GM18909 (cell line): ENCODE measurements around the gene CLRN2.
"Not testable (repeated sequence)": the region's sequence is repeated elsewhere in the genome, so short reads cannot be mapped to it uniquely, and the experiment has no call there.

Experiments used
- ATAC-seq: cut with Tn5 transposase; IDR thresholded peaks from one replicate; pipeline ENCODE4 v1.9.1; 2021; ENCODE audit warnings: mild to moderate bottlenecking; ENCODE audit not compliant: unreplicated experiment, poor library complexity

CLRN2 gene

GRCh38 chr4:17537060-17537459 is 22.1 kb downstream of the CLRN2 start:
- ATAC-seq, result not testable (repeated sequence)

- ATAC-seq, result no peak
Observed at GRCh38 chr4:17544205-17544604, 29.2 kb downstream of the CLRN2 start.

GRCh38 chr4:17544831-17545234 is 29.9 kb downstream of the CLRN2 start:
- ATAC-seq, result no peak

- ATAC-seq, result no peak
Observed at GRCh38 chr4:17545374-17546140, 30.6 kb downstream of the CLRN2 start.

- no peak for ATAC-seq
Observed at GRCh38 chr4:17546222-17546621, 31.3 kb downstream of the CLRN2 start.

GRCh38 chr4:17546678-17547077 is 31.7 kb downstream of the CLRN2 start:
- ATAC-seq, result no peak

- ATAC-seq, result no peak
Observed at GRCh38 chr4:17550549-17550948, 35.6 kb downstream of the CLRN2 start.

GRCh38 chr4:17552427-17552826 is 37.5 kb downstream of the CLRN2 start:
- no peak for ATAC-seq

GRCh38 chr4:17554568-17554967 is 39.6 kb downstream of the CLRN2 start:
- ATAC-seq, result no peak

- ATAC-seq, result no peak
Observed at GRCh38 chr4:17556498-17556897, 41.5 kb downstream of the CLRN2 start.

GRCh38 chr4:17557880-17558279 is 42.9 kb downstream of the CLRN2 start:
- ATAC-seq, result no peak

- no peak for ATAC-seq
Observed at GRCh38 chr4:17558941-17559708, 44.2 kb downstream of the CLRN2 start.

GRCh38 chr4:17559709-17560048 is 44.7 kb downstream of the CLRN2 start:
- ATAC-seq, result no peak

GRCh38 chr4:17560065-17560673 is 45.2 kb downstream of the CLRN2 start:
- ATAC-seq, result no peak

GRCh38 chr4:17561195-17561909 is 46.4 kb downstream of the CLRN2 start:
- no peak for ATAC-seq

- no peak for ATAC-seq
Observed at GRCh38 chr4:17562157-17562556, 47.2 kb downstream of the CLRN2 start.

GRCh38 chr4:17565846-17566245 is 50.9 kb downstream of the CLRN2 start:
- ATAC-seq, result no peak

- ATAC-seq, result no peak
Observed at GRCh38 chr4:17567271-17567670, 52.3 kb downstream of the CLRN2 start.

GRCh38 chr4:17574206-17574605 is 59.2 kb downstream of the CLRN2 start:
- no peak for ATAC-seq

- not testable (repeated sequence) for ATAC-seq
Observed at GRCh38 chr4:17575177-17575576, 60.2 kb downstream of the CLRN2 start.
